ENCODE results near the gene PIR. TPM values are rescaled to one million over a fixed set of nuclear protein-coding genes. Genes with fewer than 3 reads are reported as not detected.
A peak's percentile ranks its signal among the peaks of the same experiment; 100 is the strongest.

PIR gene
- total RNA-seq (2021) (17.1 to 21.0 TPM (median 19.9 TPM) in 3 replicates), Bru-seq, nascent RNA (percentile 58 among the genes with signal in this experiment)
- long read RNA-seq, experiment 1, transcript PIR-201 (10 exons, 1,282 nt): major isoform, 31 of 44 reads
- long read RNA-seq, experiment 1, partial matches to known transcripts: 3 of 44 reads
- long read RNA-seq, experiment 1, other reads (novel, unspliced or antisense): 6 of 44 reads
- long read RNA-seq, experiment 2, transcript PIR-202 (10 exons, 1,539 nt): minor isoform, 7 of 42 reads
- long read RNA-seq, experiment 2, transcript PIR-201 (10 exons, 1,282 nt): major isoform, 22 of 42 reads
- long read RNA-seq, experiment 2, partial matches to known transcripts: 8 of 42 reads
- long read RNA-seq, experiment 2, other reads (novel, unspliced or antisense): 5 of 42 reads
- long read RNA-seq, experiment 3, transcript PIR-201 (10 exons, 1,282 nt): major isoform, 21 of 31 reads
- long read RNA-seq, experiment 3, partial matches to known transcripts: 2 of 31 reads
- long read RNA-seq, experiment 3, other reads (novel, unspliced or antisense): 4 of 31 reads

DNA sequence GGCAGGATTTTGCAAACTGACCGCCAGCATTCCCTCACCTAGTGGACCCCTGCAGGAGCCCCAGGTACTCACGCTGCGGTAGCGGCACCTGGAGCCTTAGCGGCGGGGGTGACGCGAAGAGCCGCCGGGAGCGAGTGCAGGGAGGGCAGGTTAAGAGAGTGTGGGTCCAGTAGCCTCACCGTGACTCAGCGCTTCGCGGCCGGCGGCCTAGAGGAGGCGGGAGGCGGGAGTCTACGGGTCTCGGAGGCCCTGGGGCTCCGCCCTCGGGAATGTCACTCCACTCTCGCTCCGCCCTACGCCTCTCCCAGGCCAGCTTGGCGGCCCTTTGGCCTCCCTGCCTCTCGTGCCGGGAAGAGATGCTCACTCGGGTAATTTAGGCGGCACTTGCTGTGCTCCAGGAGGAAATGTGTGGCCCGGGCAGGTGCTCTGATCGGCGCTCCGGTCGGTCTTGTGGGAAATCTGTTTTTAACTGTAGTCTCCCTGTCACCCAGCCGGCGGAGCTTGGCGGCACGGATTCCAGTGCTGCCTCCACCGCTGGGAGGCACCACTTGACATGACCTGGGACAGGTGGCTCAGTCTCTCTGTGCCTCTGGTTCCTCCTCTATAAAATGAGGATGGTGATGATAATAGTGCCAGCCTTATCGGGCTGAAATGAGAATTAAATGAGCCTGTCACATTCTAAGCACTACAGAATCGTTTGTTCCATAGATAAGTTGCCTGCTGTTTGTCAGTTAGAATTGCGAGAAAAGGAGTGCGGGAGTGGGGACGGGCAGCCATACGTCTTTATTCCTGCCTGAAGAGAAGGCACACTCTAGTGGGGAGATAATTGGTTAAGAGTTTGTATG is at the start of gene PIR:
TSS of gene PIR (minus strand) at position 216 of the 845 bp plus-strand sequence. CDS start 2,076 bp downstream, outside the sequence.
- Mint-ChIP-seq H3K27me3 (ENCODE audit: low read depth) (no peaks in the 10 kb centered on the region), H3K27ac (peak within 1 kb of the TSS; percentile 87), H3K4me1 (peaks cover 18% of the 10 kb centered on the region), H3K9me3 (no peaks in the 10 kb centered on the region), H3K4me3 (peak within 1 kb of the TSS; percentile 84), H3K36me3 (peaks cover 7% of the 10 kb centered on the region)
- TF ChIP-seq NFE2L1 (CRISPR knock-in tag; IDR thresholded peaks at IDR 0.05): peak; percentile 97
- TF ChIP-seq, protein P1, sequence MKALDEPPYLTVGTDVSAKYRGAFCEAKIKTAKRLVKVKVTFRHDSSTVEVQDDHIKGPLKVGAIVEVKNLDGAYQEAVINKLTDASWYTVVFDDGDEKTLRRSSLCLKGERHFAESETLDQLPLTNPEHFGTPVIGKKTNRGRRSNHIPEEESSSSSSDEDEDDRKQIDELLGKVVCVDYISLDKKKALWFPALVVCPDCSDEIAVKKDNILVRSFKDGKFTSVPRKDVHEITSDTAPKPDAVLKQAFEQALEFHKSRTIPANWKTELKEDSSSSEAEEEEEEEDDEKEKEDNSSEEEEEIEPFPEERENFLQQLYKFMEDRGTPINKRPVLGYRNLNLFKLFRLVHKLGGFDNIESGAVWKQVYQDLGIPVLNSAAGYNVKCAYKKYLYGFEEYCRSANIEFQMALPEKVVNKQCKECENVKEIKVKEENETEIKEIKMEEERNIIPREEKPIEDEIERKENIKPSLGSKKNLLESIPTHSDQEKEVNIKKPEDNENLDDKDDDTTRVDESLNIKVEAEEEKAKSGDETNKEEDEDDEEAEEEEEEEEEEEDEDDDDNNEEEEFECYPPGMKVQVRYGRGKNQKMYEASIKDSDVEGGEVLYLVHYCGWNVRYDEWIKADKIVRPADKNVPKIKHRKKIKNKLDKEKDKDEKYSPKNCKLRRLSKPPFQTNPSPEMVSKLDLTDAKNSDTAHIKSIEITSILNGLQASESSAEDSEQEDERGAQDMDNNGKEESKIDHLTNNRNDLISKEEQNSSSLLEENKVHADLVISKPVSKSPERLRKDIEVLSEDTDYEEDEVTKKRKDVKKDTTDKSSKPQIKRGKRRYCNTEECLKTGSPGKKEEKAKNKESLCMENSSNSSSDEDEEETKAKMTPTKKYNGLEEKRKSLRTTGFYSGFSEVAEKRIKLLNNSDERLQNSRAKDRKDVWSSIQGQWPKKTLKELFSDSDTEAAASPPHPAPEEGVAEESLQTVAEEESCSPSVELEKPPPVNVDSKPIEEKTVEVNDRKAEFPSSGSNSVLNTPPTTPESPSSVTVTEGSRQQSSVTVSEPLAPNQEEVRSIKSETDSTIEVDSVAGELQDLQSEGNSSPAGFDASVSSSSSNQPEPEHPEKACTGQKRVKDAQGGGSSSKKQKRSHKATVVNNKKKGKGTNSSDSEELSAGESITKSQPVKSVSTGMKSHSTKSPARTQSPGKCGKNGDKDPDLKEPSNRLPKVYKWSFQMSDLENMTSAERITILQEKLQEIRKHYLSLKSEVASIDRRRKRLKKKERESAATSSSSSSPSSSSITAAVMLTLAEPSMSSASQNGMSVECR (CRISPR knock-in tag; IDR thresholded peaks at IDR 0.05; ENCODE audit: borderline replicate concordance): no peak
- 0 out of 2 replicates have a peak, but pooled peaks have one; percentile 21 for TF ChIP-seq FOXP1 (CRISPR knock-in tag; IDR thresholded peaks at IDR 0.05; ENCODE audit: borderline replicate concordance)
- peak; percentile 97 for ATAC-seq
- ChIA-PET POLR2A (interaction anchor here (0.7 to 1.0 kb wide), 2 partner anchors 18 to 182 kb away, joined by 3 read pairs; no protein-coding TSS in a partner anchor), CTCF (interaction anchor here (0.6 to 1.7 kb wide), 7 partner anchors 22 to 143 kb away, joined by 3 to 5 read pairs (median 3); no protein-coding TSS in a partner anchor)
- DNase-seq (ENCODE audit: low spot score): peak; percentile 88

DNA sequence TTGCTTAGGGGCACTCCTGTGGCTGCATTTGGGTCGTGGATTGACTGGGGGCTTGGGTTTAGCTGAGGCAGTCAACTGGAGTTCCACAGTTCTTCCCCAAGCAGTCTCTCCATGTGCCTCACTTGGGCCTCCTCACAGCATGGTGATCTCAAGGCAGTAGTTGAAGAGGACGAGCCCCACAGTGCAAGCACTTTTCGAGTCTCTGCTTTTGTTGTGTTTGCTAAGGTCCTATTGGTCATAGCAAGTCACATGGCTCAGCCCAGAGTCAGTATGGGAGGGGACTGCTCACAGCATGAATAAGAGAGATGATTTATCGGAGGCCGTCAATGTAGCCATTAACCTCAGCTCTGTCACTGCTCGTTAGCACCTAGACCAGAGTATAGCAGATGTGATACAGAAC is 37.2 kb upstream of the PIR start:
- ChIA-PET POLR2A (no interaction called here), CTCF (no interaction called here)
- TF ChIP-seq, protein P2, sequence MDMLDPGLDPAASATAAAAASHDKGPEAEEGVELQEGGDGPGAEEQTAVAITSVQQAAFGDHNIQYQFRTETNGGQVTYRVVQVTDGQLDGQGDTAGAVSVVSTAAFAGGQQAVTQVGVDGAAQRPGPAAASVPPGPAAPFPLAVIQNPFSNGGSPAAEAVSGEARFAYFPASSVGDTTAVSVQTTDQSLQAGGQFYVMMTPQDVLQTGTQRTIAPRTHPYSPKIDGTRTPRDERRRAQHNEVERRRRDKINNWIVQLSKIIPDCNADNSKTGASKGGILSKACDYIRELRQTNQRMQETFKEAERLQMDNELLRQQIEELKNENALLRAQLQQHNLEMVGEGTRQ (CRISPR knock-in tag; IDR thresholded peaks at IDR 0.05): peak; percentile 37; the same call in 1 of the 2 replicates
- TF ChIP-seq, protein P3, sequence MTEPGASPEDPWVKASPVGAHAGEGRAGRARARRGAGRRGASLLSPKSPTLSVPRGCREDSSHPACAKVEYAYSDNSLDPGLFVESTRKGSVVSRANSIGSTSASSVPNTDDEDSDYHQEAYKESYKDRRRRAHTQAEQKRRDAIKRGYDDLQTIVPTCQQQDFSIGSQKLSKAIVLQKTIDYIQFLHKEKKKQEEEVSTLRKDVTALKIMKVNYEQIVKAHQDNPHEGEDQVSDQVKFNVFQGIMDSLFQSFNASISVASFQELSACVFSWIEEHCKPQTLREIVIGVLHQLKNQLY (CRISPR knock-in tag; IDR thresholded peaks at IDR 0.05): no peak
- TF ChIP-seq, protein P4, sequence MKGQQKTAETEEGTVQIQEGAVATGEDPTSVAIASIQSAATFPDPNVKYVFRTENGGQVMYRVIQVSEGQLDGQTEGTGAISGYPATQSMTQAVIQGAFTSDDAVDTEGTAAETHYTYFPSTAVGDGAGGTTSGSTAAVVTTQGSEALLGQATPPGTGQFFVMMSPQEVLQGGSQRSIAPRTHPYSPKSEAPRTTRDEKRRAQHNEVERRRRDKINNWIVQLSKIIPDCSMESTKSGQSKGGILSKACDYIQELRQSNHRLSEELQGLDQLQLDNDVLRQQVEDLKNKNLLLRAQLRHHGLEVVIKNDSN (CRISPR knock-in tag; IDR thresholded peaks at IDR 0.05): peak; percentile 37; the same call in 1 of the 2 replicates
- H3K4me1 Mint-ChIP-seq: no peaks in the 10 kb centered on the region
- no peaks in the 10 kb centered on the region for H3K27me3 Mint-ChIP-seq (ENCODE audit: low read depth)
- no peak overlapping the region for H3K27ac Mint-ChIP-seq
- DNase-seq (ENCODE audit: low spot score) (no peak), ATAC-seq (peak; percentile 72)
- H3K4me3 Mint-ChIP-seq: no peak overlapping the region
- no peaks in the 10 kb centered on the region for H3K36me3 Mint-ChIP-seq
- H3K9me3 Mint-ChIP-seq: no peaks in the 10 kb centered on the region

DNA sequence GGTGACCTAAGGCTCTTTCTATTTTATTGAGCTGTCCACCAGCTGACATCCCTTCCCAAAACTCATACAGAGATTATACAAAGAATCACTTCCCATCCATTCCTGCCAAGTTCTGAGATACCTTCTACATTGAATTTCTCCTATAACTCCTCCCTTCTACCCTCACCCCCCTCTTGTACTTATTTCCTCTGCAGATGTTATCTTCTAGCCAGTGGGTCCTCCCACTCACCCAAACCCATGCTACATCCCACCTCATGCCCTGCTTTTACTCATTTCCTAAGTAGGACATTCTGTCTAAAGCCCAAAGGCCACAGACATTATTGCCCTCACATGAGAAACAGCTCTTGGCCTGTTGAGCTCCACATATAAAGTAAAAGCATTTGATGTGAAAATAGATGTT is 36.0 kb upstream of the PIR start:
- Mint-ChIP-seq H3K4me3 (no peak overlapping the region), H3K36me3 (no peaks in the 10 kb centered on the region), H3K4me1 (no peaks in the 10 kb centered on the region), H3K27me3 (ENCODE audit: low read depth) (no peaks in the 10 kb centered on the region), H3K9me3 (no peaks in the 10 kb centered on the region), H3K27ac (no peak overlapping the region)
- CTCF ChIA-PET: no interaction called here
- ATAC-seq (no peak), DNase-seq (ENCODE audit: low spot score) (no peak)
- POLR2A ChIA-PET: no interaction called here
- no peak for TF ChIP-seq TEAD4 (CRISPR knock-in tag; IDR thresholded peaks at IDR 0.05)
- no peak for TF ChIP-seq NR2C2 (CRISPR knock-in tag; IDR thresholded peaks at IDR 0.05)
- TF ChIP-seq, protein P5, sequence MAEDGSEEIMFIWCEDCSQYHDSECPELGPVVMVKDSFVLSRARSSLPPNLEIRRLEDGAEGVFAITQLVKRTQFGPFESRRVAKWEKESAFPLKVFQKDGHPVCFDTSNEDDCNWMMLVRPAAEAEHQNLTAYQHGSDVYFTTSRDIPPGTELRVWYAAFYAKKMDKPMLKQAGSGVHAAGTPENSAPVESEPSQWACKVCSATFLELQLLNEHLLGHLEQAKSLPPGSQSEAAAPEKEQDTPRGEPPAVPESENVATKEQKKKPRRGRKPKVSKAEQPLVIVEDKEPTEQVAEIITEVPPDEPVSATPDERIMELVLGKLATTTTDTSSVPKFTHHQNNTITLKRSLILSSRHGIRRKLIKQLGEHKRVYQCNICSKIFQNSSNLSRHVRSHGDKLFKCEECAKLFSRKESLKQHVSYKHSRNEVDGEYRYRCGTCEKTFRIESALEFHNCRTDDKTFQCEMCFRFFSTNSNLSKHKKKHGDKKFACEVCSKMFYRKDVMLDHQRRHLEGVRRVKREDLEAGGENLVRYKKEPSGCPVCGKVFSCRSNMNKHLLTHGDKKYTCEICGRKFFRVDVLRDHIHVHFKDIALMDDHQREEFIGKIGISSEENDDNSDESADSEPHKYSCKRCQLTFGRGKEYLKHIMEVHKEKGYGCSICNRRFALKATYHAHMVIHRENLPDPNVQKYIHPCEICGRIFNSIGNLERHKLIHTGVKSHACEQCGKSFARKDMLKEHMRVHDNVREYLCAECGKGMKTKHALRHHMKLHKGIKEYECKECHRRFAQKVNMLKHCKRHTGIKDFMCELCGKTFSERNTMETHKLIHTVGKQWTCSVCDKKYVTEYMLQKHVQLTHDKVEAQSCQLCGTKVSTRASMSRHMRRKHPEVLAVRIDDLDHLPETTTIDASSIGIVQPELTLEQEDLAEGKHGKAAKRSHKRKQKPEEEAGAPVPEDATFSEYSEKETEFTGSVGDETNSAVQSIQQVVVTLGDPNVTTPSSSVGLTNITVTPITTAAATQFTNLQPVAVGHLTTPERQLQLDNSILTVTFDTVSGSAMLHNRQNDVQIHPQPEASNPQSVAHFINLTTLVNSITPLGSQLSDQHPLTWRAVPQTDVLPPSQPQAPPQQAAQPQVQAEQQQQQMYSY (CRISPR knock-in tag; IDR thresholded peaks at IDR 0.05): no peak
- TF ChIP-seq, protein P6, sequence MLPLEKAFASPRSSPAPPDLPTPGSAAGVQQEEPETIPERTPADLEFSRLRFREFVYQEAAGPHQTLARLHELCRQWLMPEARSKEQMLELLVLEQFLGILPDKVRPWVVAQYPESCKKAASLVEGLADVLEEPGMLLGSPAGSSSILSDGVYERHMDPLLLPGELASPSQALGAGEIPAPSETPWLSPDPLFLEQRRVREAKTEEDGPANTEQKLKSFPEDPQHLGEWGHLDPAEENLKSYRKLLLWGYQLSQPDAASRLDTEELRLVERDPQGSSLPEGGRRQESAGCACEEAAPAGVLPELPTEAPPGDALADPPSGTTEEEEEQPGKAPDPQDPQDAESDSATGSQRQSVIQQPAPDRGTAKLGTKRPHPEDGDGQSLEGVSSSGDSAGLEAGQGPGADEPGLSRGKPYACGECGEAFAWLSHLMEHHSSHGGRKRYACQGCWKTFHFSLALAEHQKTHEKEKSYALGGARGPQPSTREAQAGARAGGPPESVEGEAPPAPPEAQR (CRISPR knock-in tag; IDR thresholded peaks at IDR 0.05): no peak
- TF ChIP-seq, protein P7, sequence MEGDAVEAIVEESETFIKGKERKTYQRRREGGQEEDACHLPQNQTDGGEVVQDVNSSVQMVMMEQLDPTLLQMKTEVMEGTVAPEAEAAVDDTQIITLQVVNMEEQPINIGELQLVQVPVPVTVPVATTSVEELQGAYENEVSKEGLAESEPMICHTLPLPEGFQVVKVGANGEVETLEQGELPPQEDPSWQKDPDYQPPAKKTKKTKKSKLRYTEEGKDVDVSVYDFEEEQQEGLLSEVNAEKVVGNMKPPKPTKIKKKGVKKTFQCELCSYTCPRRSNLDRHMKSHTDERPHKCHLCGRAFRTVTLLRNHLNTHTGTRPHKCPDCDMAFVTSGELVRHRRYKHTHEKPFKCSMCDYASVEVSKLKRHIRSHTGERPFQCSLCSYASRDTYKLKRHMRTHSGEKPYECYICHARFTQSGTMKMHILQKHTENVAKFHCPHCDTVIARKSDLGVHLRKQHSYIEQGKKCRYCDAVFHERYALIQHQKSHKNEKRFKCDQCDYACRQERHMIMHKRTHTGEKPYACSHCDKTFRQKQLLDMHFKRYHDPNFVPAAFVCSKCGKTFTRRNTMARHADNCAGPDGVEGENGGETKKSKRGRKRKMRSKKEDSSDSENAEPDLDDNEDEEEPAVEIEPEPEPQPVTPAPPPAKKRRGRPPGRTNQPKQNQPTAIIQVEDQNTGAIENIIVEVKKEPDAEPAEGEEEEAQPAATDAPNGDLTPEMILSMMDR (IDR thresholded peaks at IDR 0.05): no peak
- no peak for TF ChIP-seq ESRRA (CRISPR knock-in tag; IDR thresholded peaks at IDR 0.05; ENCODE audit: borderline replicate concordance)

Data from WTC11 (cell line).